Tibial artery (tissue), 4 donors: ENCODE measurements around the gene FCHSD2.
"Not testable (repeated sequence)": the region's sequence is repeated elsewhere in the genome, so short reads cannot be mapped to it uniquely, and the experiment has no call there.

Experiments
- DNase-seq, 2 donors: peaks; one replicate each; pipeline ENCODE4 v3.0.0-alpha.2; 2019
- H3K27ac ChIP-seq, 2 donors: fragments of 200-600 bp; sonication (generic) in 1 of 2; 1 replicate in 1 of 2; 2 replicates in 1 of 2; pipeline ENCODE4 v1.5.1; 2018 to 2019; ENCODE audit warnings: mild to moderate bottlenecking in 1 of 2
- H3K27me3 ChIP-seq, 2 donors: fragments of 200-600 bp; sonication (generic) in 1 of 2; one replicate each; pipeline versions ENCODE4 v1.5.1 to v1.6.0; 2016 to 2019
- H3K36me3 ChIP-seq, 3 donors: fragments of 200-600 bp; sonication (generic) in 2 of 3; one replicate each; pipeline ENCODE4 v1.5.1; 2016 to 2019; ENCODE audit warnings: mild to moderate bottlenecking in 2 of 3
- H3K4me1 ChIP-seq, 4 donors: fragments of 200-600 bp; sonication (generic) in 2 of 4; 1 replicate in 3 of 4; 2 replicates in 1 of 4; pipeline ENCODE4 v1.5.1; 2016 to 2019
- H3K4me3 ChIP-seq, 2 donors: fragments of 200-600 bp; sonication (generic) in 1 of 2; 1 replicate in 1 of 2; 2 replicates in 1 of 2; pipeline ENCODE4 v1.5.1; 2018 to 2019; ENCODE audit warnings: mild to moderate bottlenecking in 2 of 2
- H3K9me3 ChIP-seq, 3 donors: fragments of 200-600 bp; sonication (generic) in 1 of 3; one replicate each; pipeline ENCODE4 v1.5.1; 2016 to 2019
- CTCF ChIP-seq, 2 experiments: fragments of 200-600 bp in 1 of 2; fragments of 450-650 bp in 1 of 2; IDR thresholded peaks; one replicate each; pipeline ENCODE4 v1.5.1; 2017 to 2019; ENCODE audit warnings: antibody characterized with exemption in 2 of 2, mild to moderate bottlenecking in 1 of 2, moderate library complexity in 1 of 2
- intact Hi-C: fragments of 100-400 bp; cut with DNase I; formaldehyde crosslinking; loops from one replicate; pipeline ENCODE4 v1.15.0; 2023; ENCODE audit warnings: low total_unique reads

The FCHSD2 gene

DNA sequence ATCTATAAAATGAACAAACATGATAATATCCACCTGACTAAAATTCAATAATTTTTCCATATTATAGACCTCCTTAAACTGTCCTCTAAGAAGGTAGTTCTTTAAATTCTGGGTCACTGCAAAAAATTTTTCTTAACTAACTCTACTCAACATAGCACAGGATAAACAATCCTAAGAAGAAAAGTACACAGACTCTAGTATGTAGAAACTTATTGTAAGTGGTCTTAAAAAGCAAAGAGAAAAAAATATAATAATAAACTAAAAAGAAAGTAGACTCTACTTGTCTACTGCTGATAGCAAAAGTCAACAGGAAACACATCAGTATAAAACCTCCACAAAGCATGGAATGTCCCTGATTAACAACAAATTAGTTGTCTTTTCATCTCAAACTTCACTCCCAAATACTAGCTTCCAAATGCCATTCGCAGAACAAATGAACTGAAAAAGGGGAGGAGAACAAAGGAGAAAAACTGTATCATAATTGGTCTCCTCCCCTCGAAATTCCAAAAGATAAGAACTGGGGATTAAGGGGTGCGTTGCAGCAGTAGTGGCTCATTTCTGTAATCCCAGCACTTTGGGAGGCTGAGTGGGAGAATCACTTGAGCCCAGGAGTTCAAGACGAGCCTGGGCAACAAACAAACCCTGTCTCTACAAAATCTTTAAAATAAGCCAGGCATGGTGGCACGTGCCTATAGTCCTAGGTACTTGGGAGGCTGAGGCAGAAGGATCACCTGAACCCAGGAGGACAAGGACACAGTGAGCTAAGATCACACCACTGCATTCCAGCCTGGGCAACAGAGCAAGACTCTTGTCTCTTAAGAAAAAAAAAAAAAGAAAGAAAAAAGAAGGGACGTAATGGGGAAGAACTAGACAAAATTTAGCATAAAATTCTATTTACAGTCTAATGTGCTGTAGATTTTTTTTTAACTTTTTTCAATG, 6.5 kb downstream of the FCHSD2 start:
- Histone ChIP-seq H3K4me1 (peaks cover 0 to 66% (median 21%) of the 10 kb centered on the region in 4 donors), H3K27ac (peak overlapping the region; percentile 3 to 22), H3K4me3 (no peak overlapping the region), H3K36me3 (peaks cover 0 to 20% (median 19%) of the 10 kb centered on the region in 3 donors), H3K27me3 (no peaks in the 10 kb centered on the region), H3K9me3 (no peaks in the 10 kb centered on the region)
- TF ChIP-seq CTCF (IDR thresholded peaks at IDR 0.05), result no peak
- intact Hi-C loops, result loop anchor here (10.0 kb wide), 1 partner anchor 211 kb away; no protein-coding TSS in a partner anchor
- DNase-seq, result no peak

DNA sequence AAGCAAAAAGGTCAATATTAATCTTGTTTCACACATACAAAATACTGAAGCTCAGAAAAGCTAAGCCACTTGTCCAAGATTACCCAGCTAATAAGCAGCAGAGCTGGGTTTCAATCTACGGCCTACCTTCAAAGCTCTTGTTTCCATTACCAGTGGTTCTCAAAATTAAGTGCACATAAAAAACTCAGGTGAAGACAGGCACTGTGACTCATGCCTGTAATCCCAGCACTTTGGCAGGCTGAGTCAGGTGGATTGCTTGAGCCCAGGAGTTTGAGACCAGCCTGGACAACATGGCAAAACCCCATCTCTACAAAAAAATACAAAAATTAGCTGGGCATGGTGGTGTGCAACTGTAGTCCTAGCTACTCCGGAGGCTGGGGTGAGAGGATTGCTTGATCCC, 9.8 kb downstream of the FCHSD2 start:
- DNase-seq, H3K27me3 ChIP-seq, H3K9me3 ChIP-seq, H3K4me3 ChIP-seq, H3K27ac ChIP-seq: not testable (repeated sequence)
- Histone ChIP-seq H3K4me1 (peaks cover 0 to 46% (median 11%) of the 10 kb centered on the region in 4 donors), H3K36me3 (peaks cover 0 to 26% (median 19%) of the 10 kb centered on the region in 3 donors)
- intact Hi-C loops, result loop anchor here (10.0 kb wide), 1 partner anchor 208 kb away; no protein-coding TSS in a partner anchor

DNA sequence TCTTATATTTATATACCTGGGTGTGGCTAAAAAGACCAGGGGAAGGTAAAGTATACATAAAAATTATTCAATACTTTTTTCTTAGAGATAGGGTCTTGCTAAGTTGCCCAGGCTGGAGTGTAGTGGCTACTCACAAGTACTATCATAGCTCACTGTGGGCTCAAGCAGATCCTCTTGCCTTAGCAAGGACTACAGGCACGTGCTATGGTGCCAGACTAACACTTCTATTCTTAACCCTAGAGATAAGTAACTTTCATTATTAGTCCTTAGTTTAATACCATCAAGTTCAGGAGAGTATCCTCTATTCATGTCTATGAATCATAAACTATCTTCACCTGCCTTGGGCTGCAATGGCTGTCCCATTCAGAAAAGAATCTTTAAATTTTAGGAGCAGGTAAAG, 11.9 kb downstream of the FCHSD2 start:
- DNase-seq, result no peak
- Histone ChIP-seq H3K27me3 (no peaks in the 10 kb centered on the region), H3K36me3 (peaks cover 3 to 22% (median 21%) of the 10 kb centered on the region in 3 donors), H3K4me1 (peaks cover 0 to 35% (median 2%) of the 10 kb centered on the region in 4 donors), H3K9me3 (peaks cover 0 to 2% (median 0%) of the 10 kb centered on the region in 3 donors), H3K27ac (no peak overlapping the region), H3K4me3 (no peak overlapping the region)
- TF ChIP-seq CTCF (IDR thresholded peaks at IDR 0.05), result no peak
- intact Hi-C loops, result loop anchor here (10.0 kb wide), 1 partner anchor 205 kb away; no protein-coding TSS in a partner anchor

DNA sequence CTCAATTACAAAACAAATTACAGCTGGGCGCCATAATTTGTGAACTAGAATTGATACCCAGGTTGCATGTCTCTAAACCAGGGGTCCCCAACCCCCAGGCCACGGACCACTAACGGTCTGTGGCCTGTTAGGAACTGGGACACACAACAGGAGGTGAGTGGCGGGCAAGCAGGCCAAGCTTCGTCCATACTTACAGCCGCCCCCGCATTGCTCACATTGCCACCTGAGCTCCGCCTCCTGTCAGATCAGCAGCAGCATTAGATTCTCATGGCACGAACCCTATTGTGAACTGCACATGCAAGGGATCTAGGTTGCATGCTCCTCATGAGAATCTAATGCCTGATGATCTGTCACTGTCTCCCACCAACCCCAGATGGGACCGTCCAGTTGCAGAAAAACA, 12.9 kb downstream of the FCHSD2 start:
- intact Hi-C loops, result no loop called here
- no peaks in the 10 kb centered on the region for H3K27me3 ChIP-seq
- H3K36me3 ChIP-seq, result peaks cover 13 to 23% (median 16%) of the 10 kb centered on the region in 3 donors
- no peak for DNase-seq
- TF ChIP-seq CTCF (IDR thresholded peaks at IDR 0.05), result no peak
- peaks cover 0 to 11% (median 2%) of the 10 kb centered on the region in 3 donors for H3K9me3 ChIP-seq
- no peak overlapping the region for H3K4me3 ChIP-seq
- peaks cover 0 to 27% (median 2%) of the 10 kb centered on the region in 4 donors for H3K4me1 ChIP-seq
- no peak overlapping the region for H3K27ac ChIP-seq

GRCh38 chr11:73126804-73127480, 15.2 kb downstream of the FCHSD2 start:
- no peak for DNase-seq
- Histone ChIP-seq H3K4me1 (peaks cover 0 to 21% (median 3%) of the 10 kb centered on the region in 4 donors), H3K36me3 (peaks cover 9 to 24% (median 23%) of the 10 kb centered on the region in 3 donors), H3K9me3 (peaks cover 0 to 11% (median 5%) of the 10 kb centered on the region in 3 donors), H3K4me3 (no peak overlapping the region), H3K27ac (peak overlapping the region; percentile 8 to 30), H3K27me3 (no peaks in the 10 kb centered on the region)
- intact Hi-C loops, result no loop called here
- TF ChIP-seq CTCF (IDR thresholded peaks at IDR 0.05), result no peak
